SJSA1 (cell line): ENCODE data around the gene PRR23B. TPM values are rescaled to one million over a fixed set of nuclear protein-coding genes. Genes with fewer than 3 reads are reported as not detected.

ENCODE experiments used
- DNase-seq, 2 experiments: peaks; one replicate each; pipeline ENCODE4 v3.0.0-alpha.2; 2015 to 2020; ENCODE audit warnings: low spot score in 2 of 2, low read depth in 1 of 2
- H3K27ac ChIP-seq: fragments of 250-450 bp; sonication (Bioruptor Pico); 2 replicates; pipeline ENCODE4 v1.5.1; 2020; ENCODE audit warnings: mild to moderate bottlenecking, moderate library complexity
- H3K27me3 ChIP-seq: fragments of 250-450 bp; sonication (Bioruptor Pico); replicated peaks from 2 replicates; pipeline ENCODE4 v1.5.1; 2020; ENCODE audit warnings: mild to moderate bottlenecking, moderate library complexity
- H3K36me3 ChIP-seq: fragments of 250-450 bp; sonication (Bioruptor Pico); 2 replicates; pipeline ENCODE4 v1.5.1; 2020; ENCODE audit warnings: mild to moderate bottlenecking
- H3K4me1 ChIP-seq: fragments of 250-450 bp; sonication (Bioruptor Pico); replicated peaks from 2 replicates; pipeline ENCODE4 v1.6.1; 2021; ENCODE audit warnings: mild to moderate bottlenecking
- H3K4me3 ChIP-seq: fragments of 250-450 bp; sonication (Bioruptor Pico); 2 replicates; pipeline ENCODE4 v1.5.1; 2020; ENCODE audit warnings: mild to moderate bottlenecking
- H3K9me3 ChIP-seq: fragments of 250-450 bp; sonication (Bioruptor Pico); replicated peaks from 2 replicates; pipeline ENCODE4 v1.5.1; 2020; ENCODE audit warnings: mild to moderate bottlenecking
- total RNA-seq: library from RNA; depleted of rRNA; stranded (reverse); fragments of >200 nt; shearing (Covaris generic); gene quantifications from 2 replicates; pipeline ENCODE4 v1.2.3, GENCODE V29; 2014; rRNA removed

PRR23B gene
- total RNA-seq, 1 experiment from 2014 or later = not detected

DNA sequence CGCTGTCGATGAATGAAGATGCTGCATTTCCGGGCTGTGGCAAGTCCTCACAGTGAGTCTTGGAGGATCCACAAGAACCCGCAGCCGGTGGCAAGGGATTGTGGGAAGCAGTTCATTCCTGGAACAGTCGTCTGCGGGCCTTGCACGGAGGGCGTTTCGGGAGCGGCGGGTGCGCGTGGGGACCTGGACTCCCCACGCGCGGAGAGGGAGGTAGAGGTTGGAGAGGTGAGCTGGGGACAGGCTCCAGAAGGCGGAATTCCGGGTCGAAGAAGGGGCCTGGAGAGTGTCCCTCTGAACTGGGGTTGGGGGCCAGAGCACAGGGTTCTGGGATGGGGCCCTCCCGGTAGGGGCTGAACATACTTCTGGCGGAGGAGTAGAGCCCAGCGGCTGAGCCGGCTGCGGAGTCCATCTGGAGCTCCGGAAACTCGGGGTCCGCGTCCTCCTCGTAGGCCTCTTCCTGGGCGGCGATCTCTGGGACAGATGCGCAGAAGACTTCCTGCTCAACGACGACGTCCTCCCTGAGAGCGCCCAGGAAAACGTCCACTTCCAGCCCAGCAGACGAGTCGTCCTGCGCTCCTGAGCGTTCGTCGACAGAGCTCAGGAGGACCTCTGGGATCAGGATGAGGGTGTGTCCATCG, 15.3 kb downstream of the PRR23B start:
- H3K4me3 ChIP-seq = no peak overlapping the region
- no peaks in the 10 kb centered on the region for H3K36me3 ChIP-seq
- DNase-seq = no peak
- H3K27me3 ChIP-seq = no peaks in the 10 kb centered on the region
- no peaks in the 10 kb centered on the region for H3K4me1 ChIP-seq
- no peaks in the 10 kb centered on the region for H3K9me3 ChIP-seq
- no peak overlapping the region for H3K27ac ChIP-seq

DNA sequence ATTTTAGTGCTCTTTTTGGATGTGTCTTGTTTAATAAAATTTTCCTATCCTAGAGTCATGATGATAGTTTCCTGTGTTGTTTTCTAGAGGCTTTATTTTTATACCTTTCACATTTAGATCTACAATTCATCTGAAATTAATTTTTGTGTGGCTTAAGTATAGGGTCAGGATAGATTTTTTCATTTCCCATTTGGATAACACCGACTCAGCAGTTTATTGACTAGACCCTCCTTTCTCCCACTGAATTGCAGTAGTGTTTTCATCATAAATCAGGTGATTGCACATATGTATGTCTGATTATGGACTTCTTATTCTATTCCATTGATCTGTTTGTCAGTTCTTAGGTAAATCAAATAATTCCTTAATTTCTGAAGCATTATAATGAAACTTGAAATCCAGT, 25.0 kb downstream of the PRR23B start:
- no peak for DNase-seq
- Histone ChIP-seq H3K4me3 (no peak overlapping the region), H3K27me3 (no peaks in the 10 kb centered on the region; the same call in 1 of the 2 replicates), H3K4me1 (no peaks in the 10 kb centered on the region), H3K27ac (no peak overlapping the region), H3K36me3 (no peaks in the 10 kb centered on the region), H3K9me3 (no peaks in the 10 kb centered on the region)

DNA sequence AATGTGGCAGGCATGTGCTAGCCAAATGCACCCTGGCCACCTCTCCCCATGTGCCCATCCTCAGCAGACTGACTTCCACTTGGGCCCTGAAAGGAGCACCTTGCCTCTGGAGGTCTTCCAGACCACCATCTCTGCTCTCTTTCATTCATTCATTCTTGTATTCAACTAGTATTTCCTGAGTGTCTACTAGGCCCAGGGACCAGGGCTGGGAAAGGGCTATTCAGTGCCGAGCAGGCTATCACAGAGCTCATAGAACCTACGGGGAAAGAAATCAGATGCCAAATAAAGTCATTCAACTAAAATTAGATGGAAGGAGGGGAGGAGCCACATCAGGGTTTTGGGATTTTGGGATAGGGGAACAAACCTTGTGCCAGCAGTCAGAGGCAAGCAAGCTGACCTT, 33.5 kb downstream of the PRR23B start:
- no peaks in the 10 kb centered on the region for H3K4me1 ChIP-seq

GRCh38 chr3:138985932-138986331, 34.8 kb downstream of the PRR23B start:
- Histone ChIP-seq H3K27ac (no peak overlapping the region), H3K36me3 (no peaks in the 10 kb centered on the region)
- no peak for DNase-seq

More for the DNA sequence above, 33.5 kb downstream of the PRR23B start:
- Histone ChIP-seq H3K4me3 (no peak overlapping the region), H3K27me3 (no peaks in the 10 kb centered on the region), H3K27ac (no peak overlapping the region), H3K36me3 (no peaks in the 10 kb centered on the region), H3K9me3 (no peaks in the 10 kb centered on the region)
- no peak for DNase-seq

DNA sequence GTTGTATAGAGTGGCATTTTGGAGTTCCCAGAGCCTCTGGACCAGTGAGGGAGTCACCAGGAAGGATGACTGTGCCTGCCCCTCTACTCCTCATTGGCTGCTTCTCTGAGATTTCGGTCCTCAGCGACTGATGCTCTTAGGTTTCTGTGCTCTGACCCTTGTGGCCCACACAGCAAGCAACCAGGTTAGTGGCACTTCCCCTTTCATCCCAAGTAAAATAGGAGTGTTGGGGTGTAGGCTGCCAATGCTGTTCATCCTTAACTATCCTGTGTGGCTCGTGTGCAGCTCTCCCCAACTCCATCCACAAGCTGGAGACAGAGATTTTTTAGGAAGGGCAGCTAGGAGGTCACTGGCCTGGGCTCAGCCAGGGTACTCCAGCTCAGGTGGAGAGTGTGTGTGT, 35.9 kb downstream of the PRR23B start:
- H3K27me3 ChIP-seq = no peaks in the 10 kb centered on the region
- no peak for DNase-seq

More at GRCh38 chr3:138985932-138986331, 34.8 kb downstream of the PRR23B start:
- H3K27me3 ChIP-seq = no peaks in the 10 kb centered on the region
- H3K9me3 ChIP-seq = no peaks in the 10 kb centered on the region
- H3K4me3 ChIP-seq = no peak overlapping the region
- no peaks in the 10 kb centered on the region for H3K4me1 ChIP-seq

DNA sequence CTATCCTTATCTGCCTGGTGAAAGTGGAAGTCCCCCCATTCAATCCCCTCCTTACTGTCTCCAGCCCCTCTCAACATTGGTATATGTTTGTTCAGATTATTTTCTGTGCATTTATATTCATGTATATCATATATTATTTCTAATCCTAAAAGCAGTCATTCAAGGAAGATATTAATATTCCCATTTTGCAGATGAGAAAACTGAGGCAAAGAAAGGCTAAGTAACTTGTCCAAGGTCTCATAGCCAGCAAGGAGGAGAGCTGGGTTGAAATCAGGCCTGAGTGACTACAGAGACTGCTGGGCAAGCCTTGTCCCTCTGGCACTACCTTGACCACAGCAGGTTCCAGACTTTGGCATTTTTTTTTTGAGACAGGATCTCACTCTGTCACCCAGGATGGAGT, 44.7 kb downstream of the PRR23B start:
- Histone ChIP-seq H3K9me3 (no peaks in the 10 kb centered on the region), H3K27ac (no peak overlapping the region), H3K27me3 (no peaks in the 10 kb centered on the region), H3K4me3 (no peak overlapping the region), H3K36me3 (no peaks in the 10 kb centered on the region), H3K4me1 (peaks cover 7% of the 10 kb centered on the region)
- no peak for DNase-seq

More for the DNA sequence above, 35.9 kb downstream of the PRR23B start:
- Histone ChIP-seq H3K4me1 (peaks cover 7% of the 10 kb centered on the region), H3K27ac (no peak overlapping the region), H3K36me3 (no peaks in the 10 kb centered on the region), H3K4me3 (no peak overlapping the region), H3K9me3 (no peaks in the 10 kb centered on the region)

DNA sequence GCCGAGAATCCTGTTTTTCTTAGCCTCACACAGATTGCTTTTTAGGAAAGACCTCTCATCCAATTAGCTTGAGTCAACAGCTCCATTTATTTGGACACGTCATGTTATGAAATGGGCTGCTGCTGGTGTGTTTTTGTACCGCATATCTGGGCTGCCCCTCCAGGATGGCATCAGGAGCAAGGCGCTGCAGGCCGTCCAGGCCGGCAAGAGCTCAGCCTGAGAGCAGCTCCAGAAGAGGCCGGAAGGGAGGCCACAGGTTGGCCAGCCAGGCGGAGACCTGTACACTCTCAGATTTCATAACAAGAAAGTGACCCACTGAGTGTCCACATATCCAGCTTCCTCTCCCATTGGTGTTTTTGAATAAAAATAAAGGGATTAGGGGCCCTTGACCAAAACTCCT, 45.4 kb downstream of the PRR23B start:
- Histone ChIP-seq H3K27ac (no peak overlapping the region), H3K4me3 (no peak overlapping the region), H3K36me3 (no peaks in the 10 kb centered on the region), H3K4me1 (peaks cover 5% of the 10 kb centered on the region), H3K27me3 (no peaks in the 10 kb centered on the region), H3K9me3 (no peaks in the 10 kb centered on the region)
- DNase-seq = no peak

DNA sequence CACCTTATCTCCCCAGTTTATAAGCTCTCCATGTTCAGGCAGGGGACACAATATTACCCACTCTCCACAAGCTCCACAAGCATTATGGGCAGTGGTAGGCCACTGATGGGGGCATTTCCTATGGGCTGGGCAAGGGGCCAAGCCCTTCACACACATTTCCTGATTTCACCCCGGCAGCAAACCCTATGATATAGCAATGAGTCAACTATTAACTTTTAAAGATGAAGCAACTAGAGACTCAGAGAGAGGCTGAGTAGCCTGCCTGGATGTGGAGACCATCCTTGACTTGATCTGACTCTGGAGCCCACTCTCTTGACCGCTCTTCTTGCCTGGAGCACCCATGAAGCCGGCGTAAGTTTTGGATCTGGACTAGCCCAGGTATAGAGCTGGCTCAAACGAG, 46.3 kb downstream of the PRR23B start:
- no peaks in the 10 kb centered on the region for H3K27me3 ChIP-seq
- no peaks in the 10 kb centered on the region for H3K9me3 ChIP-seq
- DNase-seq = no peak
- H3K27ac ChIP-seq = no peak overlapping the region
- no peaks in the 10 kb centered on the region for H3K4me1 ChIP-seq
- H3K36me3 ChIP-seq = no peaks in the 10 kb centered on the region
- H3K4me3 ChIP-seq = no peak overlapping the region

DNA sequence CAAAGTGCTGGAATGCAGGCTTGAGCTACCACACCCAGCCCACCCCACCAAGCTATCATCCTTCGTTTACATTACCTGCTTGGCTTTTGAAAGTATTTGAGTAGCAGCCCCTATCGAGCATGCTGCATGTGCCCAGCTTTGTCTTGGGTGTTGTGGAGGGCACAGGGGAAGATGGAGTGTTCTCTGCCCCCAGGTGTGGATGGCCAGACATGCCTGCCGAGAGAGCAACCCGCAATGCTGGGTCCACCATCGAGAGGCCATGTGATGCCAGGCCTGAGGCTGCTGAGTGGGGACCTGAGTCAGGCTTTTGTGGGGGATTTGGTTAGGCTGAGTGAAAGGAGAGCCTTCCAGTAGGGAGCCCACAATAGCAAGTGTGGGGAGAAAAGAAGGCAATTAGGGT, 47.8 kb downstream of the PRR23B start:
- no peak for DNase-seq
- no peaks in the 10 kb centered on the region for H3K27me3 ChIP-seq
- H3K4me3 ChIP-seq = no peak overlapping the region
- no peaks in the 10 kb centered on the region for H3K36me3 ChIP-seq
- no peak overlapping the region for H3K27ac ChIP-seq
- no peaks in the 10 kb centered on the region for H3K4me1 ChIP-seq
- H3K9me3 ChIP-seq = no peaks in the 10 kb centered on the region

DNA sequence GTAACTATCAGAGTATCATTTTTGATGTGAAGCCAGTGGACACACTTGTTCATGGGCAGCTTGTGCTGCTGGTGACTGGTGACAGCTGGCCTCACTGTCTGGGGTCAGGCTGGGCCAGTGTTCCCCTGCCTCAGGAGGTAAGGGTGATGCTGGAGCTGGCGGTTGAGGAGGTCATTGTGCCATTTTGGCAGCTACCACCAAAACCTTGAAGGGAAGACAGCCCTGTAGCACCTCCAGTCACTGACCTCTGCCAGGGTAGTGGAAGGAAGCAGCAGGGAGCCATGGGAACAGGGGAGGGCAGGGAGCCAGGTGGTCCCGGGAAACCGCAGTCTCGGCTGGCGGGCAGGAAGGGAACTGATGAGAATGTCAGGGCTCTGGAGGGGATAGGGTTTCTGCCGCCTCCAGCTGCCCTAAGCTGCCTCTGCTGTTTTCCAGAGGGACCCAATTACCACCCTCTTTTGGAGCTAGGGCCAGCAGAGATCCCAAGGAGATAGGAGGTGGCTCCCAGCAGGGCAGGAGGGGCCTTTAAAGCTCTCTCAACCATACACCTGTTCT, 48.9 kb downstream of the PRR23B start:
- no peak for DNase-seq
- Histone ChIP-seq H3K9me3 (no peaks in the 10 kb centered on the region), H3K36me3 (no peaks in the 10 kb centered on the region), H3K4me3 (no peak overlapping the region), H3K4me1 (no peaks in the 10 kb centered on the region), H3K27me3 (no peaks in the 10 kb centered on the region), H3K27ac (no peak overlapping the region)

Other genes starting within 250 kb of the PRR23B start
- gene PIK3CB, start 186.0 kb downstream of the PRR23B start, total RNA-seq = 5.7 and 7.3 TPM in 2 replicates
- not detected in 2 replicates for gene FOXL2, start 73.8 kb downstream of the PRR23B start, total RNA-seq
- gene FOXL2NB, start 73.7 kb downstream of the PRR23B start, total RNA-seq = not detected in 2 replicates
- not detected in 2 replicates for gene PRR23A, start 14.7 kb downstream of the PRR23B start, total RNA-seq
- gene PRR23C, start 24.0 kb upstream of the PRR23B start, total RNA-seq = not detected in 2 replicates